GM12891 (cell line): ENCODE results near the gene RAD18.

Experiments
- POLR2A ChIP-seq: IDR thresholded peaks from 2 replicates; pipeline ENCODE4 v1.6.1; 2011; ENCODE audit warnings: low read depth, low read length, control low read depth
- POLR2AphosphoS5 ChIP-seq: IDR thresholded peaks from 2 replicates; pipeline ENCODE4 v1.6.1; 2011; ENCODE audit warnings: low read depth, low read length, control low read depth
- POU2F2 ChIP-seq: IDR thresholded peaks from 2 replicates; pipeline ENCODE4 v1.6.1; 2011; ENCODE audit warnings: low read depth, mild to moderate bottlenecking, control low read depth, low read length, moderate library complexity
- TAF1 ChIP-seq: IDR thresholded peaks from 2 replicates; pipeline ENCODE4 v1.6.1; 2011; ENCODE audit warnings: low read depth, low read length, control low read depth

DNA sequence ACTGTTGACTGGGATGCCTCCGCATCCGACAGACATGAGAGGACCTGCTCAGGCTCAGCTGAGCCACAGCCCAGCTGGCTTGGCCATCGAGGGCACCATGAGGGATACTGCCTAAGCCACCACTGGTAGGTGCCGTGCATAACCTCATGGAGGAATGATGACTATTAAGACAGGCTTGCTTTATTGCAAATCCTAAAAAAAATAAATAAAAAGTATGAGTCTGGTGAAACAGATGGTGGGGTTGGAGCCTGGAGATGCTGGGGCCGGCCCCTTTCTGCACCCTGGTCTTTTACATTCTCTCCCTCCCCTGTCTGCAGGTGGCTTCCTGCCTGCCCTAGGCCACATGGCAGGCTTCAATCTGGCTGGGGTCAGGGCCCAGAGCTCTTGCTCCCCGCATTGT, 24.0 kb upstream of the RAD18 start:
- TF ChIP-seq TAF1 (no peak), POLR2AphosphoS5 (no peak), POLR2A (no peak), POU2F2 (no peak)
